Endothelial cell (in vitro differentiated cells): ENCODE data around the gene ATP1B3. TPM values are rescaled to one million over a fixed set of nuclear protein-coding genes. Genes with fewer than 3 reads are reported as not detected.
"Not testable (repeated sequence)": the region's sequence is repeated elsewhere in the genome, so short reads cannot be mapped to it uniquely, and the experiment has no call there.

Experiments
- DNase-seq: peaks from one replicate; pipeline ENCODE4 v3.0.0; 2021; ENCODE audit warnings: low spot score
- H3K27ac Mint-ChIP-seq: one replicate; pipeline ENCODE4 v1.8.0; 2021; ENCODE audit warnings: mixed read lengths, inconsistent platforms; ENCODE audit not compliant: unreplicated experiment
- H3K27me3 Mint-ChIP-seq: one replicate; pipeline ENCODE4 v1.8.0; 2021; ENCODE audit warnings: mild to moderate bottlenecking, moderate library complexity, mixed read lengths, inconsistent platforms; ENCODE audit not compliant: unreplicated experiment
- H3K36me3 Mint-ChIP-seq: one replicate; pipeline ENCODE4 v1.8.0; 2021; ENCODE audit warnings: mild to moderate bottlenecking, low read depth, mixed read lengths, inconsistent platforms; ENCODE audit not compliant: unreplicated experiment
- H3K4me1 Mint-ChIP-seq: one replicate; pipeline ENCODE4 v1.8.0; 2021; ENCODE audit warnings: mild to moderate bottlenecking, mixed read lengths, inconsistent platforms; ENCODE audit not compliant: unreplicated experiment
- H3K4me3 Mint-ChIP-seq: one replicate; pipeline ENCODE4 v1.8.0; 2021; ENCODE audit warnings: mild to moderate bottlenecking, mixed read lengths, inconsistent platforms; ENCODE audit not compliant: unreplicated experiment
- H3K9me3 Mint-ChIP-seq: one replicate; pipeline ENCODE4 v1.8.0; 2021; ENCODE audit warnings: mixed read lengths, inconsistent platforms; ENCODE audit not compliant: unreplicated experiment
- total RNA-seq: library from RNA; stranded (reverse); fragmentation: NEBNext Ultra II Directional; extraction: Animal tissue kit (Norgen Biotek cat#: 25700); gene quantifications from one replicate; pipeline ENCODE4 v1.2.1, GENCODE V29; 2021; ENCODE audit not compliant: unreplicated experiment
- TF ChIP-seq, protein P1 (sequence below): fragments of 200-600 bp; sonication (generic); IDR thresholded peaks from one replicate; pipeline ENCODE4 v1.5.0; 2021; ENCODE audit warnings: antibody characterized with exemption; ENCODE audit not compliant: unreplicated experiment

ATP1B3 gene
- total RNA-seq, 1 donor from 2014 or later: 273 TPM

DNA sequence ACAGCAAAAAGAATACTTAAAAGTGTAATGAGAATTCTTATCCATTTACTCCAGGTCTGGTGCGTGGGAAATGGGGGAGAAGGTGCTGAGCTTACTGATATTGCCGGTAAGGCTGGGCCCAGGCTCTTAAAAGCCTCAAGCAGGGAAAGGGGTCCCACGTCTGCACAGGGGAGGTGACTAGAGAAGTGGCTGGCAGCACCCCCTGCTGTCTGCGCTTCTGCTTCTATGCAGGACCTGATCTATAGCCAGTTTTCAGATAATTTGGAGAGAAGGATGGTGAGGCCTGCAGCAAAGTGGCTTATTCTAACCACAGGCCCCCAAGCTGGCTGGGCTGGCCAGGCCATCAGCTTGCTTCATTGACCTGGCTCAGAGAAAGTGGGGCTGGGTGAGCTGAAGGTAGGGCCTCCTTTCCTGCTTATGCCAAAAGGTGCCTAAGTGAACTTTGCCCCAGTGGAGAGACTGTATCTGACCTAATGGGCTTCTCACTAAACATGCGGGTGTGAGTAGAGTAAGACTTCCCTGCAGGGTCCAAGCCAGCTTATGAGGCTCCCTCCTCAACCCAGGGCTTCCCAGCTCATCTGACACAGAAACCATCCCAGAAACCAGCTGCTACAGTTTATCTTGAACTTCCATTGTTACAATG, 30.9 kb upstream of the ATP1B3 start:
- Mint-ChIP-seq H3K9me3 (no peaks in the 10 kb centered on the region), H3K4me1 (peaks cover 29% of the 10 kb centered on the region), H3K27me3 (peaks cover 13% of the 10 kb centered on the region), H3K4me3 (no peak overlapping the region), H3K36me3 (no peaks in the 10 kb centered on the region), H3K27ac (no peak overlapping the region)
- TF ChIP-seq, protein P1, sequence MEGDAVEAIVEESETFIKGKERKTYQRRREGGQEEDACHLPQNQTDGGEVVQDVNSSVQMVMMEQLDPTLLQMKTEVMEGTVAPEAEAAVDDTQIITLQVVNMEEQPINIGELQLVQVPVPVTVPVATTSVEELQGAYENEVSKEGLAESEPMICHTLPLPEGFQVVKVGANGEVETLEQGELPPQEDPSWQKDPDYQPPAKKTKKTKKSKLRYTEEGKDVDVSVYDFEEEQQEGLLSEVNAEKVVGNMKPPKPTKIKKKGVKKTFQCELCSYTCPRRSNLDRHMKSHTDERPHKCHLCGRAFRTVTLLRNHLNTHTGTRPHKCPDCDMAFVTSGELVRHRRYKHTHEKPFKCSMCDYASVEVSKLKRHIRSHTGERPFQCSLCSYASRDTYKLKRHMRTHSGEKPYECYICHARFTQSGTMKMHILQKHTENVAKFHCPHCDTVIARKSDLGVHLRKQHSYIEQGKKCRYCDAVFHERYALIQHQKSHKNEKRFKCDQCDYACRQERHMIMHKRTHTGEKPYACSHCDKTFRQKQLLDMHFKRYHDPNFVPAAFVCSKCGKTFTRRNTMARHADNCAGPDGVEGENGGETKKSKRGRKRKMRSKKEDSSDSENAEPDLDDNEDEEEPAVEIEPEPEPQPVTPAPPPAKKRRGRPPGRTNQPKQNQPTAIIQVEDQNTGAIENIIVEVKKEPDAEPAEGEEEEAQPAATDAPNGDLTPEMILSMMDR: no peak
- peak; percentile 25 for DNase-seq

DNA sequence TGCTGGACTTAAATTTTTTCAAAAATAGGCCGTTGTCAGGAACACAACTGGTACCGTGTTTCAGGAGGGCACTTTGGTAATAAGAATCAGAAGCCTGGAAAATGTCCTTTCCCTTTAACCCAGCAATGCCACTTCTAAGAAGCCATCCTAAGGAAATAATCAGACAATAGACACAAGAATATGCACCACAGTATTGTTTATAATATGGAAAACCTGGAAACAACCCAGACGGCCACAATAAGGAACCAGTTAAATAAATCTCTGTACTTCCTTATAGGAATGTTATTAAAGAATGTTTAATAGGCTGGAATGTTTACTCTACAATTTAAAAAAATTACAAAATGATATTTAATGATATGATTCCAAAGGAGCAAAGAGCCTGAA, 30.4 kb upstream of the ATP1B3 start:
- no peak for DNase-seq
- Mint-ChIP-seq H3K9me3 (no peaks in the 10 kb centered on the region), H3K36me3 (no peaks in the 10 kb centered on the region), H3K4me1 (peaks cover 24% of the 10 kb centered on the region), H3K27ac (no peak overlapping the region), H3K27me3 (peaks cover 13% of the 10 kb centered on the region), H3K4me3 (no peak overlapping the region)
- TF ChIP-seq, protein P1: no peak

DNA sequence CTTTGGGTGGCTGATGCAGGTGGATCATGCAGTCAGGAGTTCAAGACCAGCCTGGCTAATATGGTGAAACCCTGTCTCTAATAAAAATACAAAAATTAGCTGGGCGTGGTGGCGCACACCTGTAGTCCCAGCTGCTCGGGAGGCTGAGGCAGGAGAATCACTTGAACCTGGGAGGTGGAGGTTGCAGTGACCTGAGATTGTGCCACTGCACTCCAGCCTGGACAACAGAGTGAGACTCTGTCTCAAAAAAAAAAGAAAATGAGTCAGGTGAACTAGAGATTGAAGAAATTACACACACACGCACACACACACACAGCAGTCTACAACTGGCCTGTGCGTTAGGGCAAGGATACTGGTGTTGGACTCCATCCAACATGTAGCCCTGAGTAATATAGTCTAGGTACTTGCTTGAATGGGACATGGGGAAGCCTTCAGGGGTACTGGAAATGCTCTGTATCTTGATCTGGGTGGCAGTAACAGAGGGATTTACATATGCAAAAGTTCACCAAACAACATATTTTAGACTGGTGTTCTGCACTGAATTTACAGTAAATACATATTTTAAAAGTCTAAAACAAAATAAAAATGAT, 28.2 kb upstream of the ATP1B3 start:
- not testable (repeated sequence) for DNase-seq, H3K9me3 Mint-ChIP-seq, H3K36me3 Mint-ChIP-seq, H3K27ac Mint-ChIP-seq, H3K27me3 Mint-ChIP-seq, H3K4me3 Mint-ChIP-seq
- peaks cover 23% of the 10 kb centered on the region for H3K4me1 Mint-ChIP-seq

DNA sequence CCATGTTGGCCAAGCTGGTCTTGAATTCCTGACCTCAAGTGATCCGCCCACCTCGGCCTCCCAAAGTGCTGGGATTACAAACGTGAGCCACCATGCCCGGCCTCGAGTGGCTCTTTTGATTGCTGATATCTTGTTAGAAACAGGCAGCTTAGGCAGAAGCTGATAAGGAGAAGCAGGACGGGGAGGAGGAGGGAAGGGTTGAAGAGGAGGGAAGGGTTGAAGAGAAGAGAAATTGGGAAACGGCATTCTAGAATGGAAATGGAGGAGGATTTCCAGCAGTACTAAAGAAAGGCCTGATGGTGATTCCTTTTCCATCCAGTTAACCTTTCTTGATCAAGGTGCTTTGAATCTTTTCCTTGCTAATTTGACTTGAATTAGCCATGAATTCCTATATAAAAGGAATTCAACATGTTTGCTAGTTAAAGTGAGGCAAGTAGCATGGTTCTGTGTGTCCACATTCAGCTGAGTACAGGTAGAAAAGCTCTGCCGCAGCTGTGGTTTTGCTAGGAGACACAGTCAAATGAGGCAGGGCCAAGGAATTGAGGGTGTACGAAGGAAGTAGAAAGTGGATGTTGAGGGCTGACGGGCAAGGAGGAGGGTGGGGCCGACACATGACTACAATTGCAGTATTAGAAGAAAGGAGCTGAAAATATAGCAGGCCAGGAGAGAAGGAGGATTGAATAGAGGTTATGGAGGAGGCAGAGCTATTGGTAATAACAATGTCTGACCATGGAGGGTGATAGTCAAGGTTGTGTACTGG, 27.2 kb upstream of the ATP1B3 start:
- Mint-ChIP-seq H3K9me3 (no peaks in the 10 kb centered on the region), H3K27ac (no peak overlapping the region), H3K36me3 (no peaks in the 10 kb centered on the region), H3K4me1 (peaks cover 23% of the 10 kb centered on the region), H3K27me3 (peaks cover 7% of the 10 kb centered on the region), H3K4me3 (no peak overlapping the region)
- TF ChIP-seq, protein P1: no peak
- no peak for DNase-seq

DNA sequence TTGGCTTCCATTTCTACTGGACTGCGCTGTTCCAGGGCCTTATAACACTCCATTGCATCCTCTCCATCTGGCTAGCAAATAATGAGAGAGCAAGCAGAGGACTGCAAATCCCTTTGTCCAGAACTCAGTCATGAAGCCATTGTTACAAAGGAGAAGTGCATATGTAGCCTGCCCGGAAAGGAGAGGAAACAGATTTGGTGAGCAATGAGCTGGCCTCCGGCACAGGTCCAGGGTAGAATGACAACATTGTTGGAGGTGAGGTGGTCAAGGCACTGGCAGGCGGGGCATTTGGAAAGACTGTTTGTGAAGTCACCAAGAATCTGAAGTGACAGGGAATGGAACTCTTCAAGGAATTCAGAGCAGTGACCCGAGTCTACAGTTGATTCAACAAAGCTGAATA, 25.0 kb upstream of the ATP1B3 start:
- Mint-ChIP-seq H3K4me1 (peaks cover 16% of the 10 kb centered on the region), H3K27ac (peak overlapping the region; percentile 86), H3K27me3 (peaks cover 7% of the 10 kb centered on the region), H3K36me3 (no peaks in the 10 kb centered on the region), H3K4me3 (no peak overlapping the region), H3K9me3 (no peaks in the 10 kb centered on the region)
- no peak for DNase-seq
- TF ChIP-seq, protein P1: no peak
